ENCODE data around the gene VGLL2. TPM values are rescaled to one million over a fixed set of nuclear protein-coding genes. Genes with fewer than 3 reads are reported as not detected.
"Not testable (repeated sequence)": the region's sequence is repeated elsewhere in the genome, so short reads cannot be mapped to it uniquely, and the experiment has no call there.

The VGLL2 gene
- total RNA-seq, 1 experiment from 2014 or later = not detected

GRCh38 chr6:117237561-117237960, 27.8 kb upstream of the VGLL2 start:
- BruUV-seq (replicated peaks) = no TSS peak
- no peak for DNase-seq
- Histone ChIP-seq H3K36me3 (ENCODE audit: control insufficient read depth, insufficient read depth, low read length) (no peaks in the 10 kb centered on the region), H3K4me3 (ENCODE audit: low read depth, low read length) (no peak overlapping the region), H3K4me1 (no peaks in the 10 kb centered on the region), H3K27me3 (replicated peaks; ENCODE audit: control insufficient read depth, insufficient read depth, low read length) (no peaks in the 10 kb centered on the region), H3K9me3 (no peaks in the 10 kb centered on the region)
- H3K36me3 Mint-ChIP-seq (ENCODE audit: insufficient read depth, unreplicated experiment) = no peaks in the 10 kb centered on the region
- CTCF ChIA-PET = no interaction called here
- no peak for TF ChIP-seq CTCF (IDR thresholded peaks at IDR 0.05; ENCODE audit: insufficient read depth in 1 of 2, low read depth in 1 of 2, low read length in 1 of 2, severe bottlenecking in 1 of 2, unreplicated experiment in 1 of 2)
- no peak overlapping the region for H3K27ac Mint-ChIP-seq (ENCODE audit: unreplicated experiment)
- peaks cover 8% of the 10 kb centered on the region for H3K27me3 Mint-ChIP-seq (ENCODE audit: insufficient read depth, unreplicated experiment)
- intact Hi-C loops (cut with micrococcal nuclease; ENCODE audit: unreplicated experiment) = no loop called here
- no peaks in the 10 kb centered on the region for H3K9me3 Mint-ChIP-seq (ENCODE audit: unreplicated experiment)
- H3K4me3 Mint-ChIP-seq (ENCODE audit: unreplicated experiment) = no peak overlapping the region
- POLR2A ChIA-PET = no interaction called here
- no peaks in the 10 kb centered on the region for H3K4me1 Mint-ChIP-seq (ENCODE audit: low read depth, unreplicated experiment)

GRCh38 chr6:117244571-117244970, 20.8 kb upstream of the VGLL2 start:
- H3K9me3 ChIP-seq; H3K27ac Mint-ChIP-seq (ENCODE audit: unreplicated experiment); DNase-seq; POLR2A ChIA-PET; BruUV-seq (replicated peaks); H3K4me1 Mint-ChIP-seq (ENCODE audit: low read depth, unreplicated experiment); H3K36me3 Mint-ChIP-seq (ENCODE audit: insufficient read depth, unreplicated experiment); H3K4me1 ChIP-seq; intact Hi-C loops (cut with micrococcal nuclease; ENCODE audit: unreplicated experiment); H3K4me3 Mint-ChIP-seq (ENCODE audit: unreplicated experiment); H3K36me3 ChIP-seq (ENCODE audit: control insufficient read depth, insufficient read depth, low read length); H3K27me3 Mint-ChIP-seq (ENCODE audit: insufficient read depth, unreplicated experiment); H3K27me3 ChIP-seq (replicated peaks; ENCODE audit: control insufficient read depth, insufficient read depth, low read length); H3K4me3 ChIP-seq (ENCODE audit: low read depth, low read length); CTCF ChIA-PET; H3K9me3 Mint-ChIP-seq (ENCODE audit: unreplicated experiment): not testable (repeated sequence)

- H3K27ac Mint-ChIP-seq (ENCODE audit: unreplicated experiment); DNase-seq; H3K36me3 Mint-ChIP-seq (ENCODE audit: insufficient read depth, unreplicated experiment); CTCF ChIA-PET; H3K27me3 Mint-ChIP-seq (ENCODE audit: insufficient read depth, unreplicated experiment); BruUV-seq (replicated peaks); H3K9me3 ChIP-seq; H3K27me3 ChIP-seq (replicated peaks; ENCODE audit: control insufficient read depth, insufficient read depth, low read length); POLR2A ChIA-PET; H3K4me1 Mint-ChIP-seq (ENCODE audit: low read depth, unreplicated experiment); H3K4me1 ChIP-seq; H3K4me3 Mint-ChIP-seq (ENCODE audit: unreplicated experiment); intact Hi-C loops (cut with micrococcal nuclease; ENCODE audit: unreplicated experiment); H3K4me3 ChIP-seq (ENCODE audit: low read depth, low read length); H3K9me3 Mint-ChIP-seq (ENCODE audit: unreplicated experiment); H3K36me3 ChIP-seq (ENCODE audit: control insufficient read depth, insufficient read depth, low read length): not testable (repeated sequence)
Observed at GRCh38 chr6:117244979-117245378, 20.4 kb upstream of the VGLL2 start.

GRCh38 chr6:117253785-117254184, 11.6 kb upstream of the VGLL2 start:
- Mint-ChIP-seq H3K36me3 (ENCODE audit: insufficient read depth, unreplicated experiment) (no peaks in the 10 kb centered on the region), H3K4me1 (ENCODE audit: low read depth, unreplicated experiment) (no peaks in the 10 kb centered on the region), H3K27me3 (ENCODE audit: insufficient read depth, unreplicated experiment) (peaks cover 6% of the 10 kb centered on the region), H3K4me3 (ENCODE audit: unreplicated experiment) (no peak overlapping the region), H3K9me3 (ENCODE audit: unreplicated experiment) (no peaks in the 10 kb centered on the region), H3K27ac (ENCODE audit: unreplicated experiment) (no peak overlapping the region)
- POLR2A ChIA-PET = no interaction called here
- H3K36me3 ChIP-seq (ENCODE audit: control insufficient read depth, insufficient read depth, low read length) = no peaks in the 10 kb centered on the region
- no peaks in the 10 kb centered on the region for H3K27me3 ChIP-seq (replicated peaks; ENCODE audit: control insufficient read depth, insufficient read depth, low read length)
- DNase-seq = no peak
- H3K4me3 ChIP-seq (ENCODE audit: low read depth, low read length) = no peak overlapping the region
- intact Hi-C loops (cut with micrococcal nuclease; ENCODE audit: unreplicated experiment) = no loop called here
- no peaks in the 10 kb centered on the region for H3K4me1 ChIP-seq
- no peak for TF ChIP-seq CTCF (IDR thresholded peaks at IDR 0.05; ENCODE audit: insufficient read depth in 1 of 2, low read depth in 1 of 2, low read length in 1 of 2, severe bottlenecking in 1 of 2, unreplicated experiment in 1 of 2)
- CTCF ChIA-PET = no interaction called here
- H3K9me3 ChIP-seq = no peaks in the 10 kb centered on the region
- BruUV-seq (replicated peaks) = no TSS peak

Measured in Caco-2 (cell line).